Kidney (tissue), 14 donors: ENCODE data around the gene DKK1. TPM values are rescaled to one million over a fixed set of nuclear protein-coding genes. Genes with fewer than 3 reads are reported as not detected.

Experiments
- DNase-seq, 5 donors: peaks; one replicate each; pipeline ENCODE4 v3.0.0-alpha.2; 2013 to 2020
- FAIRE-seq: peaks from 2 replicates; lab custom pipeline; 2012; peaks lifted over from hg19 to GRCh38; lab: Jason Lieb, UNC
- H3K27ac ChIP-seq, 2 donors: one replicate each; pipeline ENCODE4 v1.7.0; 2013; ENCODE audit warnings: low read depth in 2 of 2, low read length in 2 of 2, inconsistent platforms in 1 of 2
- H3K27me3 ChIP-seq: one replicate; pipeline ENCODE4 v1.7.1; 2013; ENCODE audit warnings: low read length, inconsistent platforms; ENCODE audit not compliant: control insufficient read depth, insufficient read depth
- H3K36me3 ChIP-seq, 3 donors: one replicate each; pipeline versions ENCODE4 v1.7.0 to v1.7.1; 2013; ENCODE audit warnings: low read length in 3 of 3, control low read depth in 1 of 3, inconsistent platforms in 1 of 3; ENCODE audit not compliant: insufficient read depth in 3 of 3, control insufficient read depth in 2 of 3
- H3K4me1 ChIP-seq, 3 donors: one replicate each; pipeline versions ENCODE4 v1.7.0 to v1.7.1; 2013; ENCODE audit warnings: low read length in 3 of 3, inconsistent platforms in 1 of 3, low read depth in 1 of 3; ENCODE audit not compliant: control insufficient read depth in 2 of 3, insufficient read depth in 2 of 3
- H3K4me3 ChIP-seq, 3 donors: one replicate each; pipeline versions ENCODE4 v1.7.0 to v1.8.1; 2013; ENCODE audit warnings: low read length in 3 of 3, control low read depth in 1 of 3, inconsistent platforms in 1 of 3
- H3K9ac ChIP-seq, 3 donors: one replicate each; pipeline versions ENCODE4 v1.7.0 to v1.7.1; 2013; ENCODE audit warnings: low read length in 3 of 3, control low read depth in 1 of 3, inconsistent platforms in 1 of 3
- H3K9me3 ChIP-seq, 3 donors: one replicate each; pipeline versions ENCODE4 v1.7.0 to v1.7.1; 2013; ENCODE audit warnings: low read length in 3 of 3, control low read depth in 1 of 3, inconsistent platforms in 1 of 3; ENCODE audit not compliant: control insufficient read depth in 2 of 3, insufficient read depth in 1 of 3
- intact Hi-C: fragments of 100-400 bp; cut with DNase I; formaldehyde crosslinking; loops from one replicate; pipeline ENCODE4 v1.11.1; 2022
- polyA plus RNA-seq: library from polyadenylated mRNA; stranded (reverse); fragments of 350-450 nt; fragmentation: Illumina TruSeq; extraction: RNeasy Lipid Tissue Mini Kit (QIAGEN cat#74804); gene quantifications from one replicate; pipeline ENCODE4 v1.2.3, GENCODE V29; 2014; ENCODE audit warnings: low read depth, low replicate concordance; ENCODE audit not compliant: insufficient read depth
- total RNA-seq: library from RNA; stranded (reverse); fragmentation: NEBNext Ultra II Directional; extraction: Animal tissue kit (Norgen Biotek cat#: 25700); gene quantifications from one replicate; pipeline ENCODE4 v1.2.1, GENCODE V29; 2021
- TF ChIP-seq, protein P1 (sequence below): IDR thresholded peaks from 3 replicates; pipeline ENCODE4 v1.5.1; 2012; ENCODE audit warnings: mild to moderate bottlenecking, moderate library complexity, borderline replicate concordance; ENCODE audit not compliant: insufficient read depth; ENCODE audit errors: extremely low read depth
- donor health status: control.
- donor health status: control.
- donor health status: control.
- donor health status: control.
- donor health status: control.
- donor health status: DM: yes; HTN: yes; CAD: no.
- donor health status: Normal renal cell carcinoma (clear cell type).

Gene DKK1
- total and polyA plus RNA-seq, 2 donors from 2014 or later, result 1.5 TPM; not detected in 1

DNA sequence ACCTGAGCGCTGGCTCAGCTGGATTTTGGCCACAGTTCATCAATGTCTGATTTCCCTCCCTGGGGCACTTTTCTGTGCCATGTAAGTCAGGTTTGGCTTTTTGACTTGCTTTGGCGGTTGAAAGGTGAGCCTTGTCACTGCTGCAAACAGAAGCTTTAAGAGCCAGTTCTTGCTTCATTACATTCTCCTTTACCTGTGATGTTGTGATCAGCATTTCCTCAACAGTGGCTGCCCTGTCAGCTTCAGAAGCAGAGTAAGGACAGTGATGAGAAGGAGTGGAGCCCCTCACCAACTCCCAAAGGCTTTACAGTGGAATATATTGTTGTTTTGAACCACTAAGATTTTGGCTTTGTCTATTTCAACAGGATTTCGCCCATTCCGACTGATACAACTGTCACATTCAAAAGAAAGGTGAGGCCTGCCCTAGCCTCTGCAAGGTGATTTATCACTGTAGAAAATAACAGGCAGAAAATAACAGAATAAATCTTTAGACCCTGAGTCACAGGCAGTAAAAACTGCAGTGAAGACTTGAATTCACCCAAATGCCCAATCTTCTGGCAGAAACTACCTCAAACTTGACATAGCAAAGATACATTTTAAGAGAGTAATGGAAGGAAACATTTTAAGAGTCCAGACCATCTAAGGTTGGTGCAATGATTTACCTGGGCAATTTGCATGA lies 13.3 kb upstream of the DKK1 start:
- Histone ChIP-seq H3K9ac (no peak overlapping the region), H3K9me3 (no peaks in the 10 kb centered on the region), H3K27me3 (no peaks in the 10 kb centered on the region), H3K4me3 (no peak overlapping the region), H3K36me3 (no peaks in the 10 kb centered on the region), H3K4me1 (no peaks in the 10 kb centered on the region), H3K27ac (no peak overlapping the region)
- intact Hi-C loops, result loop anchor here (10.0 kb wide), 1 partner anchor 184 kb away; no protein-coding TSS in a partner anchor
- DNase-seq, result no peak
- FAIRE-seq, result no peak
- TF ChIP-seq, protein P1, sequence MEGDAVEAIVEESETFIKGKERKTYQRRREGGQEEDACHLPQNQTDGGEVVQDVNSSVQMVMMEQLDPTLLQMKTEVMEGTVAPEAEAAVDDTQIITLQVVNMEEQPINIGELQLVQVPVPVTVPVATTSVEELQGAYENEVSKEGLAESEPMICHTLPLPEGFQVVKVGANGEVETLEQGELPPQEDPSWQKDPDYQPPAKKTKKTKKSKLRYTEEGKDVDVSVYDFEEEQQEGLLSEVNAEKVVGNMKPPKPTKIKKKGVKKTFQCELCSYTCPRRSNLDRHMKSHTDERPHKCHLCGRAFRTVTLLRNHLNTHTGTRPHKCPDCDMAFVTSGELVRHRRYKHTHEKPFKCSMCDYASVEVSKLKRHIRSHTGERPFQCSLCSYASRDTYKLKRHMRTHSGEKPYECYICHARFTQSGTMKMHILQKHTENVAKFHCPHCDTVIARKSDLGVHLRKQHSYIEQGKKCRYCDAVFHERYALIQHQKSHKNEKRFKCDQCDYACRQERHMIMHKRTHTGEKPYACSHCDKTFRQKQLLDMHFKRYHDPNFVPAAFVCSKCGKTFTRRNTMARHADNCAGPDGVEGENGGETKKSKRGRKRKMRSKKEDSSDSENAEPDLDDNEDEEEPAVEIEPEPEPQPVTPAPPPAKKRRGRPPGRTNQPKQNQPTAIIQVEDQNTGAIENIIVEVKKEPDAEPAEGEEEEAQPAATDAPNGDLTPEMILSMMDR, result no peak

- no peak for FAIRE-seq
- peaks cover 3% of the 10 kb centered on the region for H3K27me3 ChIP-seq
- intact Hi-C loops, result loop anchor here (10.0 kb wide), 1 partner anchor 176 kb away; no protein-coding TSS in a partner anchor
- no peaks in the 10 kb centered on the region for H3K36me3 ChIP-seq
- H3K9me3 ChIP-seq, result no peaks in the 10 kb centered on the region
- peaks cover 0 to 8% (median 3%) of the 10 kb centered on the region in 3 donors for H3K4me1 ChIP-seq
- peak in 4 of 5 donors; percentile 76 to 90 (median 82) for DNase-seq
- H3K4me3 ChIP-seq, result peak overlapping the region; percentile 58 to 65 (median 61)
- H3K9ac ChIP-seq, result peak overlapping the region in 1 of 3 donors; percentile 17
- TF ChIP-seq, protein P1, result peak; percentile 54
- no peak overlapping the region for H3K27ac ChIP-seq
Observed at GRCh38 chr10:52308251-52309031, 5.6 kb upstream of the DKK1 start.

DNA sequence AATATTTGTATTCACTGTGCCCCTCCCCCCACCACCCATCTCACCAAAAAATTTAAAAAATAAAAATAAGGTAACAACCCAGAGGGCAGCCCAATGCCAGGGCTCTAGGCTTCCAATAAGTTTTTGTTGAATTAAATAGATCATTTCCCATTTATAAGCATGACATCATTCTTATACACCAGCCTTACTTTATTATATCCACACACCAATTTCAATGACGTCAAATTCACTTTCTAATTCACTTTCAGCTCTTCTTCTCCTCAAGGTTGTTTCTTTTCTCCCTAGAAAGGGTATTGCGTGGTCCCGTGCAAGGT lies 1.2 kb upstream of the DKK1 start:
- Histone ChIP-seq H3K27ac (no peak overlapping the region), H3K4me1 (peaks cover 0 to 12% (median 6%) of the 10 kb centered on the region in 3 donors), H3K36me3 (no peaks in the 10 kb centered on the region), H3K9ac (no peak overlapping the region), H3K27me3 (peaks cover 5% of the 10 kb centered on the region), H3K4me3 (peak overlapping the region in 2 of 3 donors; percentile 40 to 52), H3K9me3 (no peaks in the 10 kb centered on the region)
- FAIRE-seq (no peak), DNase-seq (no peak)
- TF ChIP-seq, protein P1, result no peak
- intact Hi-C loops, result no loop called here
